ENCODE results near the gene VMAC. TPM values are rescaled to one million over a fixed set of nuclear protein-coding genes. Genes with fewer than 3 reads are reported as not detected.

The VMAC gene
- total and polyA plus RNA-seq, 2 of the 13 experiments (the other 11 are each of a cell fraction or from before 2014, with no cell fraction given): 2.4 TPM

DNA sequence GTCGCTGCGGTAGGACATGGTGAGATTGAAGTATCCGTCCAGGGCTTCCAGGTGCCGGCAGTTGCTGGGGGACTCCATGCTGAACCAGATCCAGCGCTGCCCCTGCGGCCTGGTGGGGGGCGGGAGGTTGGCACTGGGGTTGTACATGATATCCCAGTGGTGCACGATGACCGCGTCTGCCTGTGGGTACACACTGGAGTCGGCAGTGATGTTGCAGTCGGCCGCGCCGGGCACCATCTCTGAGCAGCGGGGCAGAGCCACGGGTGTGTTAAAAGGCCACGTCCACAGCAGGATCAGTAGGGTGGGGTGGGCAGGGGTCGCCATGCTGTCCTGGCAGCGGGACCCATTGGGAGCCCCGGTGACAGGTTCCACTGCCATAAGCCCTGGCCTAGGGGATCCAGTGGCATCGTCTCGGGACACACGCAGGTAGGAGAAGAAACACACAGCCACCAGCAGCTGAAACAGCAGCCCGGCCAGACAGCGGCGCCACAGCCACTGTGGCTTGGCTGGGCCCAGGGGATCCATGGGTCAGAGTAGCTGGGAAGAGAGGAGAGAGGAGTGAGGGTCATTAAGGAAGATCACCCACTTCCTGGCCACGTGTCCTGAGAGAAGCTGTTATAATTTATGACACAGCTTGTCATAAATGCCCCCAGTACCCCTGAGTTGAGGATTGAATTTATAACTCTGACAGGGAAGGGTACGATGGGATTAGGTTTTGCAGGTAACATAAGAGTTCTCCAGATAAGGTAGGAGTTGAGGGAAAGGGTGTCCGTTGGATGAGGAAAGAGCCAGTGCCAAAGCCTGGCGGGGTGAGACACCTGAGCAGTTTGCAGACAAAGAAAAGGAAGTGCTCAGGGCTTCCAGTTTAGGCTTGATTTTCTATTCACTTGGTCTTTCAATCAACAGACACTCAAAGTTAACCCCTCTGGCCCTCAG, 37.2 kb upstream of the VMAC start (continued):
- TF ChIP-seq ZNF770 (CRISPR knock-in tag; IDR thresholded peaks at IDR 0.05) (no peak), ERF (CRISPR knock-in tag; IDR thresholded peaks at IDR 0.05) (no peak), ZKSCAN8 (CRISPR knock-in tag; IDR thresholded peaks at IDR 0.05; ENCODE audit: borderline replicate concordance) (no peak), RBAK (CRISPR knock-in tag; IDR thresholded peaks at IDR 0.05) (no peak), FOXC1 (CRISPR knock-in tag; IDR thresholded peaks at IDR 0.05; ENCODE audit: borderline replicate concordance) (no peak), HOXA3 (CRISPR knock-in tag; IDR thresholded peaks at IDR 0.05) (no peak)
- TF ChIP-seq, protein P1, sequence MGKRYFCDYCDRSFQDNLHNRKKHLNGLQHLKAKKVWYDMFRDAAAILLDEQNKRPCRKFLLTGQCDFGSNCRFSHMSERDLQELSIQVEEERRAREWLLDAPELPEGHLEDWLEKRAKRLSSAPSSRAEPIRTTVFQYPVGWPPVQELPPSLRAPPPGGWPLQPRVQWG (CRISPR knock-in tag; IDR thresholded peaks at IDR 0.05; ENCODE audit: borderline replicate concordance, low read depth): no peak

DNA sequence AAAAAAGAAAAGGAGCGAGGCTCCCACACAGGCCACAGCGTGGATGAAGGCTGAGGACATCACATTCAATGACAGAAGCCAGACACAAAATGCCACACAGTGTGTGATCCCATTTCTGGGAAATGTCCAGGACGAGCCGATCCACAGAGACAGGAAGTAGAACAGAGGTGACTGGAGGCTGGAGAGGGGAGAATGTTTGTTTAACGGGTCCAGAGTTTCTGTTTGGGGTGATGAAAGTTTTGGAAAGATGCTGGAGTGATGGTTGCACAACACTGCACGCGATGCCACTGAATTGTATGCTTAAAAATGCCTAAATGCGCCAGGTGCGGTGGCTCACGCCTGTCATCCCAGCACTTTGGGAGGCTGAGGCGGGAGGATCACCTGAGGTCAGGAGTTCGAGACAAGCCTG, 33.7 kb upstream of the VMAC start:
- DNase-seq (ENCODE audit: low spot score): peak; percentile 97
- CTCF ChIA-PET (ENCODE audit: low intra/inter-chr PET ratio, low total read pairs): no interaction called here
- peak; percentile 98 for FAIRE-seq
- no peaks in the 10 kb centered on the region for H3K36me3 ChIP-seq (replicated peaks in 1 of 2; ENCODE audit: control insufficient read depth in 1 of 2, insufficient read depth in 2 of 2, low read length in 2 of 2)
- BruUV-seq (replicated peaks): no TSS peak
- POLR2A ChIA-PET: interaction anchor here (1.0 to 5.0 kb wide), 6 partner anchors 9 to 67 kb away, joined by 4 to 54 read pairs (median 8); partner anchors contain the start of genes FUT6, NDUFA11 and VMAC
- no peaks in the 10 kb centered on the region for H3K79me2 ChIP-seq (ENCODE audit: insufficient read depth, low read length)
- peaks cover 80% of the 10 kb centered on the region for H3K4me1 ChIP-seq (ENCODE audit: insufficient read depth, low read length)
- H3K9me3 ChIP-seq (ENCODE audit: low read length): no peaks in the 10 kb centered on the region
- H3K27me3 ChIP-seq (ENCODE audit: control insufficient read depth in 1 of 2, insufficient read depth in 2 of 2, low read length in 2 of 2): no peaks in the 10 kb centered on the region
- H3K4me2 ChIP-seq (ENCODE audit: low read depth, low read length): peak overlapping the region; percentile 58
- H3K4me3 ChIP-seq (replicated peaks in 1 of 3; ENCODE audit: insufficient read depth in 1 of 3, low read depth in 2 of 3, low read length in 3 of 3): 0 out of 6 replicates have a peak overlapping the region, but pooled peaks of 1 of the 3 experiments have one; percentile 46
- no peak overlapping the region for H2AFZ ChIP-seq (ENCODE audit: low read length)
- WGBS (ENCODE audit: low lambda C conversion rate): under 1% methylated on average over 12 of the region's 12 CpGs
- H3K9ac ChIP-seq (ENCODE audit: insufficient read depth, low read depth, low read length): peak overlapping the region; percentile 75
- intact Hi-C loops (cut with micrococcal nuclease; ENCODE audit: unreplicated experiment) (loop anchor here (2.0 to 5.0 kb wide), 2 partner anchors 20 to 44 kb away; no protein-coding TSS in a partner anchor), in situ Hi-C loops (cut with HindIII; ENCODE audit: extremely low pct_ligation_motif_present, low pct_unique_long_range_greater_than_20kb) (no loop called here)
- H4K20me1 ChIP-seq (ENCODE audit: insufficient read depth, low read length): no peaks in the 10 kb centered on the region
- H3K27ac ChIP-seq (ENCODE audit: extremely low read length, insufficient read depth, low read length): peak overlapping the region; percentile 97
- peak; percentile 92 for ATAC-seq
- TF ChIP-seq ZNF782 (CRISPR knock-in tag; IDR thresholded peaks at IDR 0.05; ENCODE audit: borderline replicate concordance) (peak; percentile 57; the same call in 1 of the 2 replicates), XBP1 (CRISPR knock-in tag; IDR thresholded peaks at IDR 0.05) (no peak), ZFP36 (IDR thresholded peaks at IDR 0.05; ENCODE audit: borderline replicate concordance, low read depth, low read length, partially characterized antibody) (no peak), ARID5B (CRISPR knock-in tag; IDR thresholded peaks at IDR 0.05) (peak; percentile 98), KDM4B (CRISPR knock-in tag; IDR thresholded peaks at IDR 0.05) (peak; percentile 89; the same call in 1 of the 2 replicates), MAF1 (CRISPR knock-in tag; IDR thresholded peaks at IDR 0.05; ENCODE audit: borderline replicate concordance) (no peak), MED8 (CRISPR knock-in tag; IDR thresholded peaks at IDR 0.05; ENCODE audit: insufficient replicate concordance) (peak; percentile 67)
